ENCODE measurements around the gene NOTCH1.

The NOTCH1 gene

GRCh38 chr9:136570191-136570845, 24.5 kb upstream of the NOTCH1 start:
- DNase-seq (ENCODE audit: extremely low read depth, low read depth) = no peak

GRCh38 chr9:136569526-136570148, 23.8 kb upstream of the NOTCH1 start:
- TF ChIP-seq, protein P1, sequence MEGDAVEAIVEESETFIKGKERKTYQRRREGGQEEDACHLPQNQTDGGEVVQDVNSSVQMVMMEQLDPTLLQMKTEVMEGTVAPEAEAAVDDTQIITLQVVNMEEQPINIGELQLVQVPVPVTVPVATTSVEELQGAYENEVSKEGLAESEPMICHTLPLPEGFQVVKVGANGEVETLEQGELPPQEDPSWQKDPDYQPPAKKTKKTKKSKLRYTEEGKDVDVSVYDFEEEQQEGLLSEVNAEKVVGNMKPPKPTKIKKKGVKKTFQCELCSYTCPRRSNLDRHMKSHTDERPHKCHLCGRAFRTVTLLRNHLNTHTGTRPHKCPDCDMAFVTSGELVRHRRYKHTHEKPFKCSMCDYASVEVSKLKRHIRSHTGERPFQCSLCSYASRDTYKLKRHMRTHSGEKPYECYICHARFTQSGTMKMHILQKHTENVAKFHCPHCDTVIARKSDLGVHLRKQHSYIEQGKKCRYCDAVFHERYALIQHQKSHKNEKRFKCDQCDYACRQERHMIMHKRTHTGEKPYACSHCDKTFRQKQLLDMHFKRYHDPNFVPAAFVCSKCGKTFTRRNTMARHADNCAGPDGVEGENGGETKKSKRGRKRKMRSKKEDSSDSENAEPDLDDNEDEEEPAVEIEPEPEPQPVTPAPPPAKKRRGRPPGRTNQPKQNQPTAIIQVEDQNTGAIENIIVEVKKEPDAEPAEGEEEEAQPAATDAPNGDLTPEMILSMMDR (IDR thresholded peaks at IDR 0.05; ENCODE audit: low read depth, low read length) = no peak
- DNase-seq (ENCODE audit: extremely low read depth, low read depth) = no peak

More at GRCh38 chr9:136570191-136570845, 24.5 kb upstream of the NOTCH1 start:
- TF ChIP-seq, protein P1 (IDR thresholded peaks at IDR 0.05; ENCODE audit: low read depth, low read length) = no peak

DNA sequence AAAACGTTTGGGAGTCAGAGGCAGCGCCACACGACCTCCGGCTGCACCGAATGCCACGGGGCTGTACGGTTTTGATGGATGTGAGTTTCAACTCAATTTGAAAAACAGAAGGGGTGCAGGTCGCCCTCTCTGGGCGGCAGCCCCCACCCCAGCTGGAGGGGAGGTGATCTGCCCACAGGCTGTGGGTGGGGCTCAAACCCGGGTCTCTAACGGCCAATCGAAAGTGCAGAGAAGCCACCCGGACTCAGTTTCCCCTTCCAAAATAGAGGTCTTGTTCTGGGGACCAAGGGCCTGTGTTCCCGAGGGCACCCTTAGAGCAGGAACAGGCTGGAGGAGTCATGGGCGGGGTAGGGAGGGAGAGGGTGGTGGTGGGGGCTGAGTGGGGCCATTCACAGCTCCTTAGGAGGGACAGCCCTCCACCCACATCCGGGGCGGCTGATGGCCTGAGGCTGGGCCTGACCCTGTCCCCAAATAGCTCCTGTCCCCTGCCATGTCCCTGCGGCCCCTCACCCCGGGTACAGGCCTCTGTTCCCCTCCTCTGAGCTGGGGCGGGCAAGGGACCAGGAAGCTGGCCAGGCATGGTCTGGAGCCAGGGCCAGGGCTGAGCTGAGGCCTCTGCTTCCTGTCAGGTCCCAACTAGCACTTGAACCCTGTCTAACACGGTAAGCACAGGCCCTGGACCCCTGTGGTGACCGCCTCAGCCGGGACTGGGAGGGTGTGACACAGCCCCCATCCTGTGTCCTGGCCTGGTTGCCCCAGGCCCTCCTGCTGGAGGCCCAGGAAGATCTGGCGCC, 22.6 kb upstream of the NOTCH1 start:
- DNase-seq (ENCODE audit: extremely low read depth, low read depth) = no peak
- TF ChIP-seq, protein P1 (IDR thresholded peaks at IDR 0.05; ENCODE audit: low read depth, low read length) = no peak

GRCh38 chr9:136567651-136568287, 21.9 kb upstream of the NOTCH1 start:
- DNase-seq (ENCODE audit: extremely low read depth, low read depth) = no peak
- TF ChIP-seq, protein P1 (IDR thresholded peaks at IDR 0.05; ENCODE audit: low read depth, low read length) = no peak

DNA sequence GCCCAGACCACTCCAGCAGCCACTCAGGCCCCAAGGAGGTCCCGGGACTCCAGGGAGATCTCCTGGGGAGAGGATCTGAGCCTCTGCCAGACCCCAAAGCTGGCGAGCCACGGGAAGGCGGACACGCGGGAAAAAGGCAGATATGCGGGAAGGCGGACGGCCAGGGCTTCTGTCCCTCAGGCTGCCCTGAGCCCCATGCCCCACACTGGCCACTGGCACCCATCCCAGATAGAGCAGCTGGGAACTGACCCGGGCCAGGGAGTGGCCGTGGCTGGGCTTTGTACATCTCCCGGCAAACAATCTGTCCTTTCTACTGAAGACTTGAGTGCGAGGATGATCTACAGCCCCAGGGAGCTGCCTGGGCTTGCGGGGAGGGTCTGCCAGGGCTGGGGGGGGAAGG, 21.1 kb upstream of the NOTCH1 start:
- DNase-seq (ENCODE audit: extremely low read depth, low read depth) = no peak
- TF ChIP-seq, protein P1 (IDR thresholded peaks at IDR 0.05; ENCODE audit: low read depth, low read length) = no peak

- TF ChIP-seq, protein P1 (IDR thresholded peaks at IDR 0.05; ENCODE audit: low read depth, low read length) = no peak
- no peak for DNase-seq (ENCODE audit: extremely low read depth, low read depth)
These were observed 20.7 kb upstream of the NOTCH1 start for GRCh38 chr9:136566553-136566895.

All from AG09319 (cell line).